Psoas muscle (tissue), 8 donors: ENCODE data around the gene SLC26A2. TPM values are rescaled to one million over a fixed set of nuclear protein-coding genes. Genes with fewer than 3 reads are reported as not detected.

Source experiments
- ATAC-seq, 4 donors: fragments of 200-7000 bp; cut with Tn5 transposase; one replicate each; pipeline ENCODE4 v1.9.1; 2020; ENCODE audit warnings: moderate library complexity in 3 of 4, mild to moderate bottlenecking in 2 of 4
- DNase-seq, 2 donors: peaks; one replicate each; pipeline ENCODE4 v3.0.0-alpha.2; 2020
- H3K27ac ChIP-seq: fragments of 200-600 bp; one replicate; pipeline ENCODE4 v1.8.0; 2022
- H3K27me3 ChIP-seq, 3 donors: fragments of 200-600 bp in 1 of 3; one replicate each; pipeline versions ENCODE4 v1.6.1 to v1.8.0; 2013 to 2022; ENCODE audit warnings: low read length in 2 of 3, mild to moderate bottlenecking in 2 of 3, moderate library complexity in 1 of 3; ENCODE audit not compliant: insufficient read depth in 3 of 3
- H3K36me3 ChIP-seq, 2 donors: fragments of 200-600 bp in 1 of 2; one replicate each; pipeline versions ENCODE4 v1.6.1 to v1.8.0; 2013 to 2022; ENCODE audit warnings: low read depth in 1 of 2, mild to moderate bottlenecking in 1 of 2, moderate library complexity in 1 of 2; ENCODE audit not compliant: insufficient read depth in 1 of 2
- H3K4me1 ChIP-seq: fragments of 200-600 bp; one replicate; pipeline ENCODE4 v1.8.0; 2022
- H3K4me3 ChIP-seq: fragments of 200-600 bp; one replicate; pipeline ENCODE4 v1.8.0; 2022; ENCODE audit warnings: mild to moderate bottlenecking
- H3K9me3 ChIP-seq: fragments of 200-600 bp; one replicate; pipeline ENCODE4 v1.8.0; 2022
- CTCF ChIP-seq: fragments of 200-600 bp; IDR thresholded peaks from one replicate; pipeline ENCODE4 v1.8.0; 2022; ENCODE audit warnings: antibody characterized with exemption
- WGBS, 3 donors: extraction: QIAGEN DNeasy Blood & Tissue Kit; methylation state at CpG; one replicate each; pipeline versions ENCODE4 v1.1.6 to v1.1.7; 2013; 5-methylcytosine and 5-hydroxymethylcytosine counted together
- intact Hi-C, 2 donors: fragments of 100-400 bp; cut with DNase I; formaldehyde crosslinking; loops; one replicate each; pipeline versions ENCODE4 v1.11.0 to v1.14.2; 2022
- long read RNA-seq, 2 donors: library from polyadenylated mRNA; unstranded; transcript quantifications; one replicate each; pipeline ENCODE4 v2.0.0, GENCODE V29; 2021
- polyA plus RNA-seq, 3 donors: library from polyadenylated mRNA; stranded (reverse); fragments of 200-250 nt; gene quantifications; one replicate each; pipeline ENCODE4 v1.2.3, GENCODE V29; 2013
- total RNA-seq, 4 donors: library from RNA; stranded (reverse); fragmentation: NEBNext Ultra II Directional in 2 of 4; extraction: Animal tissue kit (Norgen Biotek cat#: 25700) in 2 of 4; gene quantifications; one replicate each; pipeline versions ENCODE4 v1.2.1 to v1.2.4, GENCODE V29; 2021 to 2023
- donor health status: healthy with polysubstance abuse.
- donor health status: DM: no; HTN: no; CAD: no; lungs with moderate emphysema.
- donor health status: Bipolar disorder and iron deficiency.
- donor health status: healthy.
- donor health status: DM: yes; HTN: yes; CAD: no.
- donor health status: DM: no; HTN: no; CAD: no.
- donor health status: DM: no; HTN: no; CAD: no.
- donor health status: DM: yes; HTN: yes; CAD: no.

Gene SLC26A2
- total RNA-seq: 10 to 100 TPM in 1 of 4 donors, 1 to 10 TPM in 3; 4.1 to 20.1 (median 6.4) TPM
- 10 to 100 TPM in 1 of 3 donors, 1 to 10 TPM in 2; 4.0 to 14.3 (median 8.0) TPM for polyA plus RNA-seq
- long read RNA-seq, donor 1, full-length matches to known transcripts: 4 of 5 reads
- long read RNA-seq, donor 1, partial matches to known transcripts: 0 of 5 reads
- long read RNA-seq, donor 1, other reads (novel, unspliced or antisense): 1 of 5 reads
- long read RNA-seq, donor 2, full-length matches to known transcripts: 13 of 16 reads
- long read RNA-seq, donor 2, partial matches to known transcripts: 1 of 16 reads
- long read RNA-seq, donor 2, other reads (novel, unspliced or antisense): 2 of 16 reads

DNA sequence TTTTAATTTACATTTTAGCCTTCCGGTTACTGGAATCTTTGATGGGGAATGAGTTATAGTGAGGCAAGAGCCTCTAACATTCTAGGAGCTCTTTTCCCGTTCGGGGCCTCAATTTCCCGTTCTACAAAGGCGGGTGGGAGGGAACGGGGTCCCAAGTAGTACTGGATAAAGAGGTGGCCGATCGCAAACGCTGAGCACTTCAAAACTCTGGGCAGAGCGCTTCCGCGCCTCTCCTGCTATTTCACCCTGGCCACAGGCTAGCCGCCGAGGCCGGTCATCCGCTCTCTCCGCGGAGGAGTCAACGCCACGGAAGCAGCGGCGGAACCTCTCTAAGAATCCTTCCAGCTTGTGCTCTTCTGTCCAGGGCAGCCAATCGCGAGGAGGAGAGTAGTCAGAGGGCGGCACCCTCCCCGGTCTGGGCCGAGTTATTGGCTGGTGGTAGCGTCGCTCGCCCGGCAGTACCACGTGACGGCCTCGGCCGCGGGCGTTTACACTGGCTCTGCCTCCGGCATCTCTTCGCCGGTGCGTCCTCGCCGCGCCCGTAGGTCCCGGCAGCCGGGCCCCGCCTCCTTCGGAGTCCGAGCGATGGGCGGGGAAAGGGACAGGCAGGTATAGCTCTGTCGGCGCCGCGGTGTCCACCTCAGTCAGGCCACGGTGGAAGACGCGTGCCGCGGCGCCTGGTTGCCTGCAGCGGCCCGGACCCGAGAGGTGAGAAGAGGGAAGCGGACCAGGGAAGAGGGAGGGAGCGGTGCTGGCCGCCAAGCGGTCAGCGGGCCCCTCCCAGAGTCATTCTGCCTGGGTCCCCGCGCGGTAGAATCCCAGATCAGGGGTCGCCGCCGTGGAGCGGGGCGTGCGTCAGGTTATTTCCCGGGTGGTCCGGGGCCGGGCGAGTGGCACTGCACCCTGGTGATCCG, at the start of gene SLC26A2:
TSS of gene SLC26A2 (plus strand) at position 487 of the 914 bp plus-strand sequence. CDS start 16,895 bp downstream, outside the sequence.
- no peaks in the 10 kb centered on the region for H3K27me3 ChIP-seq
- no peaks in the 10 kb centered on the region for H3K4me1 ChIP-seq
- no peaks in the 10 kb centered on the region for H3K36me3 ChIP-seq
- peak within 1 kb of the TSS; percentile 92 for H3K27ac ChIP-seq
- intact Hi-C loops: loop anchor here (5.0 kb wide), 2 partner anchors 108 to 128 kb away; no protein-coding TSS in a partner anchor
- 0 to 1% (median 0%) methylated on average over 50 to 84 of the region's 84 CpGs for WGBS, 3 donors
- TF ChIP-seq CTCF: no peak
- no peaks in the 10 kb centered on the region for H3K9me3 ChIP-seq
- H3K4me3 ChIP-seq: peak within 1 kb of the TSS; percentile 72
- ATAC-seq: peak; percentile 99 to 100 (median 99)
- DNase-seq: peak; percentile 98

GRCh38 chr5:149911031-149911430, 49.5 kb upstream of the SLC26A2 start:
- no peaks in the 10 kb centered on the region for H3K36me3 ChIP-seq
- H3K4me1 ChIP-seq: peaks cover 2% of the 10 kb centered on the region
- H3K27ac ChIP-seq: no peak overlapping the region
- DNase-seq (no peak), ATAC-seq (no peak)
- 80 to 92% (median 85%) methylated on average over 1 of the region's 1 CpG for WGBS, 3 donors
- TF ChIP-seq CTCF: no peak
- intact Hi-C loops: no loop called here
- no peak overlapping the region for H3K4me3 ChIP-seq
- H3K27me3 ChIP-seq: no peaks in the 10 kb centered on the region
- H3K9me3 ChIP-seq: no peaks in the 10 kb centered on the region

- ATAC-seq: no peak
These were observed 48.2 kb upstream of the SLC26A2 start for GRCh38 chr5:149912226-149912871.

More at GRCh38 chr5:149912226-149912871, 48.2 kb upstream of the SLC26A2 start:
- intact Hi-C loops: no loop called here
- 93 to 97% (median 94%) methylated on average over 3 of the region's 3 CpGs for WGBS, 3 donors
- no peak for DNase-seq
- Histone ChIP-seq H3K4me3 (no peak overlapping the region), H3K27ac (no peak overlapping the region), H3K36me3 (no peaks in the 10 kb centered on the region), H3K9me3 (no peaks in the 10 kb centered on the region), H3K27me3 (no peaks in the 10 kb centered on the region), H3K4me1 (peaks cover 9% of the 10 kb centered on the region)
- no peak for TF ChIP-seq CTCF
